Adrenal gland (tissue), 5 donors: Measurements from ENCODE around the gene ATF7.
A peak's percentile ranks its signal among the peaks of the same experiment; 100 is the strongest.

ENCODE experiments used
- POLR2A ChIP-seq, 2 donors: fragments of 450-650 bp; IDR thresholded peaks; one replicate each; pipeline ENCODE4 v1.6.1; 2017; ENCODE audit warnings: antibody characterized with exemption in 2 of 2, mild to moderate bottlenecking in 2 of 2, moderate library complexity in 1 of 2
- TF ChIP-seq, protein P1 (sequence below), 6 experiments: fragments of 450-650 bp in 4 of 6; fragments of 200-600 bp in 2 of 6; sonication (generic) in 1 of 6; IDR thresholded peaks; 1 replicate in 5 of 6; 2 replicates in 1 of 6; pipeline versions ENCODE4 v1.5.1 to v1.8.0; 2016 to 2021; ENCODE audit warnings: antibody characterized with exemption in 6 of 6, mild to moderate bottlenecking in 2 of 6, moderate library complexity in 1 of 6
- donor health status: DM: no; HTN: no; CAD: no.

DNA sequence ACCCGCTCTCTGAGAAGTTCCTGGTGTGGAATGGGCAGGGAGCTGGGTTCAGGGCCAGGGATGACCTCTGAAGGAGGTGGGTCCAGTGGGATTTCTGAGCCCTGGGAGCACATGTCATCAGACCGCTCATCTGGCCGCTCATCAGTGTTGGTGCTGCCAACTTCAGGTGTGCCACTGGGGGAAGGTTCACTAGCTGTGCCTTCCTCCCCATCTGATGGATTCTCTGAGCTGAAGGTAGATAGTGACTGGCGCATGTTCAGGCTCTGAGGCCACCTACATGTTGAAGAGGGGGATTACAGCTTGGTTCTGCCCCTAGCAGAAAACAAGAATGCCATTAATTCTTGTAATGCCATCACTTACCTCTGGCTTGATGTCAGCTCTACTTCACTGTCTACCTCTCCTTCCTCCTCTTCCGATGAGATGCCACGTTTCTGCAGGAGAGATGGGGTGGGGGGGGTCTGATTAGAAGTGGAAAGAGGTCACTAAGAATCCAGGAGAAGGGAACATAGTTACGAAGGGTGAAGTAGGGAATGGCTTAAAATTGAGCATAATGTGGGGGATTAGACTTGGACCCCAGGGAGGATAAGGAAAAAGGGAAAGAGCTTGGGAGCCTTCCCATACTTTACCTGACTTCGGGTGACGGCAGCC, 144.1 kb downstream of the ATF7 start:
- TF ChIP-seq, protein P1, sequence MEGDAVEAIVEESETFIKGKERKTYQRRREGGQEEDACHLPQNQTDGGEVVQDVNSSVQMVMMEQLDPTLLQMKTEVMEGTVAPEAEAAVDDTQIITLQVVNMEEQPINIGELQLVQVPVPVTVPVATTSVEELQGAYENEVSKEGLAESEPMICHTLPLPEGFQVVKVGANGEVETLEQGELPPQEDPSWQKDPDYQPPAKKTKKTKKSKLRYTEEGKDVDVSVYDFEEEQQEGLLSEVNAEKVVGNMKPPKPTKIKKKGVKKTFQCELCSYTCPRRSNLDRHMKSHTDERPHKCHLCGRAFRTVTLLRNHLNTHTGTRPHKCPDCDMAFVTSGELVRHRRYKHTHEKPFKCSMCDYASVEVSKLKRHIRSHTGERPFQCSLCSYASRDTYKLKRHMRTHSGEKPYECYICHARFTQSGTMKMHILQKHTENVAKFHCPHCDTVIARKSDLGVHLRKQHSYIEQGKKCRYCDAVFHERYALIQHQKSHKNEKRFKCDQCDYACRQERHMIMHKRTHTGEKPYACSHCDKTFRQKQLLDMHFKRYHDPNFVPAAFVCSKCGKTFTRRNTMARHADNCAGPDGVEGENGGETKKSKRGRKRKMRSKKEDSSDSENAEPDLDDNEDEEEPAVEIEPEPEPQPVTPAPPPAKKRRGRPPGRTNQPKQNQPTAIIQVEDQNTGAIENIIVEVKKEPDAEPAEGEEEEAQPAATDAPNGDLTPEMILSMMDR (IDR thresholded peaks at IDR 0.05), result peak in 2 of 6 experiments; percentile 20 to 33
- TF ChIP-seq POLR2A (IDR thresholded peaks at IDR 0.05), result no peak
